Mucosa of stomach (tissue), 1 donor: ENCODE data around the gene DAP.
A peak's percentile ranks its signal among the peaks of the same experiment; 100 is the strongest.
"Not testable (repeated sequence)": the region's sequence is repeated elsewhere in the genome, so short reads cannot be mapped to it uniquely, and the experiment has no call there.

Experiments
- H3K27me3 ChIP-seq: one replicate; pipeline ENCODE4 v1.7.0; 2013; ENCODE audit warnings: mild to moderate bottlenecking, low read length; ENCODE audit not compliant: control insufficient read depth, insufficient read depth
- H3K36me3 ChIP-seq: one replicate; pipeline ENCODE4 v1.7.0; 2013; ENCODE audit warnings: low read length; ENCODE audit not compliant: control insufficient read depth, insufficient read depth
- H3K4me1 ChIP-seq: one replicate; pipeline ENCODE4 v1.7.0; 2013; ENCODE audit warnings: mild to moderate bottlenecking, low read length; ENCODE audit not compliant: control insufficient read depth, insufficient read depth
- H3K4me3 ChIP-seq: one replicate; pipeline ENCODE4 v1.7.0; 2013; ENCODE audit warnings: low read length
- H3K9ac ChIP-seq: one replicate; pipeline ENCODE4 v1.7.0; 2013; ENCODE audit warnings: mild to moderate bottlenecking, low read length, moderate library complexity
- H3K9me3 ChIP-seq: one replicate; pipeline ENCODE4 v1.7.0; 2013; ENCODE audit warnings: mild to moderate bottlenecking, low read length, moderate library complexity; ENCODE audit not compliant: control insufficient read depth
- donor health status: Pancreatic carcinoma.

Gene DAP

GRCh38 chr5:10728679-10729078, 32.4 kb downstream of the DAP start:
- Histone ChIP-seq H3K4me3 (no peak overlapping the region), H3K36me3 (no peaks in the 10 kb centered on the region), H3K9ac (no peak overlapping the region), H3K4me1 (peaks cover 49% of the 10 kb centered on the region), H3K9me3 (no peaks in the 10 kb centered on the region), H3K27me3 (no peaks in the 10 kb centered on the region)

- Histone ChIP-seq H3K4me1 (peaks cover 46% of the 10 kb centered on the region), H3K36me3 (no peaks in the 10 kb centered on the region)
These were observed 33.2 kb downstream of the DAP start for GRCh38 chr5:10727861-10728260.

GRCh38 chr5:10726913-10727517, 34.0 kb downstream of the DAP start:
- Histone ChIP-seq H3K4me3 (no peak overlapping the region), H3K36me3 (no peaks in the 10 kb centered on the region)

More at GRCh38 chr5:10727861-10728260, 33.2 kb downstream of the DAP start:
- H3K9me3 ChIP-seq = no peaks in the 10 kb centered on the region
- no peaks in the 10 kb centered on the region for H3K27me3 ChIP-seq
- H3K9ac ChIP-seq = no peak overlapping the region
- H3K4me3 ChIP-seq = no peak overlapping the region

GRCh38 chr5:10726179-10726912, 34.7 kb downstream of the DAP start:
- no peak overlapping the region for H3K9ac ChIP-seq
- H3K4me1 ChIP-seq = peaks cover 47% of the 10 kb centered on the region
- H3K9me3 ChIP-seq = no peaks in the 10 kb centered on the region
- no peaks in the 10 kb centered on the region for H3K36me3 ChIP-seq
- no peak overlapping the region for H3K4me3 ChIP-seq
- no peaks in the 10 kb centered on the region for H3K27me3 ChIP-seq

More at GRCh38 chr5:10726913-10727517, 34.0 kb downstream of the DAP start:
- H3K9me3 ChIP-seq = no peaks in the 10 kb centered on the region
- H3K4me1 ChIP-seq = peaks cover 45% of the 10 kb centered on the region
- no peak overlapping the region for H3K9ac ChIP-seq
- H3K27me3 ChIP-seq = no peaks in the 10 kb centered on the region

GRCh38 chr5:10725636-10726035, 35.4 kb downstream of the DAP start:
- Histone ChIP-seq H3K27me3 (no peaks in the 10 kb centered on the region), H3K9me3 (no peaks in the 10 kb centered on the region), H3K9ac (peak overlapping the region; percentile 51), H3K36me3 (no peaks in the 10 kb centered on the region), H3K4me1 (peaks cover 49% of the 10 kb centered on the region), H3K4me3 (no peak overlapping the region)

- H3K4me3 ChIP-seq = no peak overlapping the region
- no peaks in the 10 kb centered on the region for H3K36me3 ChIP-seq
- H3K9me3 ChIP-seq = no peaks in the 10 kb centered on the region
- no peaks in the 10 kb centered on the region for H3K27me3 ChIP-seq
- H3K9ac ChIP-seq = peak overlapping the region; percentile 51
- peaks cover 49% of the 10 kb centered on the region for H3K4me1 ChIP-seq
These were observed 36.1 kb downstream of the DAP start for GRCh38 chr5:10724781-10725507.

- no peak overlapping the region for H3K9ac ChIP-seq
- H3K27me3 ChIP-seq = no peaks in the 10 kb centered on the region
- H3K4me3 ChIP-seq = no peak overlapping the region
- peaks cover 49% of the 10 kb centered on the region for H3K4me1 ChIP-seq
- H3K9me3 ChIP-seq = no peaks in the 10 kb centered on the region
- no peaks in the 10 kb centered on the region for H3K36me3 ChIP-seq
These were observed 37.5 kb downstream of the DAP start for GRCh38 chr5:10723514-10723913.

- not testable (repeated sequence) for H3K4me3 ChIP-seq, H3K9me3 ChIP-seq, H3K27me3 ChIP-seq, H3K36me3 ChIP-seq, H3K9ac ChIP-seq
- H3K4me1 ChIP-seq = peaks cover 28% of the 10 kb centered on the region
These were observed 40.3 kb downstream of the DAP start for GRCh38 chr5:10720766-10721165.

GRCh38 chr5:10719965-10720364, 41.1 kb downstream of the DAP start:
- no peak overlapping the region for H3K4me3 ChIP-seq

GRCh38 chr5:10718617-10719016, 42.4 kb downstream of the DAP start:
- not testable (repeated sequence) for H3K36me3 ChIP-seq, H3K4me3 ChIP-seq, H3K9me3 ChIP-seq, H3K9ac ChIP-seq, H3K27me3 ChIP-seq
- H3K4me1 ChIP-seq = peaks cover 15% of the 10 kb centered on the region

More at GRCh38 chr5:10719965-10720364, 41.1 kb downstream of the DAP start:
- H3K9me3 ChIP-seq = no peaks in the 10 kb centered on the region
- H3K9ac ChIP-seq = no peak overlapping the region
- no peaks in the 10 kb centered on the region for H3K36me3 ChIP-seq
- peaks cover 25% of the 10 kb centered on the region for H3K4me1 ChIP-seq
- H3K27me3 ChIP-seq = no peaks in the 10 kb centered on the region

GRCh38 chr5:10716825-10717224, 44.2 kb downstream of the DAP start:
- H3K4me1 ChIP-seq = peaks cover 22% of the 10 kb centered on the region
- not testable (repeated sequence) for H3K9me3 ChIP-seq, H3K4me3 ChIP-seq, H3K27me3 ChIP-seq, H3K36me3 ChIP-seq, H3K9ac ChIP-seq

GRCh38 chr5:10715605-10716290, 45.3 kb downstream of the DAP start:
- H3K36me3 ChIP-seq = no peaks in the 10 kb centered on the region
- H3K4me1 ChIP-seq = peaks cover 17% of the 10 kb centered on the region
- no peak overlapping the region for H3K4me3 ChIP-seq
- no peaks in the 10 kb centered on the region for H3K27me3 ChIP-seq
- no peak overlapping the region for H3K9ac ChIP-seq
- H3K9me3 ChIP-seq = no peaks in the 10 kb centered on the region
